Testis (tissue), 2 donors: ENCODE measurements around the gene MDH2.

ENCODE experiments used
- CTCF ChIP-seq, 3 experiments: fragments of 450-650 bp in 2 of 3; fragments of 200-600 bp in 1 of 3; sonication (generic) in 1 of 3; IDR thresholded peaks; one replicate each; pipeline ENCODE4 v1.5.1; 2016 to 2019; ENCODE audit warnings: antibody characterized with exemption in 3 of 3, mild to moderate bottlenecking in 2 of 3, moderate library complexity in 1 of 3
- POLR2A ChIP-seq: fragments of 450-650 bp; IDR thresholded peaks from one replicate; pipeline ENCODE4 v1.6.1; 2017; ENCODE audit warnings: antibody characterized with exemption, mild to moderate bottlenecking, moderate library complexity

DNA sequence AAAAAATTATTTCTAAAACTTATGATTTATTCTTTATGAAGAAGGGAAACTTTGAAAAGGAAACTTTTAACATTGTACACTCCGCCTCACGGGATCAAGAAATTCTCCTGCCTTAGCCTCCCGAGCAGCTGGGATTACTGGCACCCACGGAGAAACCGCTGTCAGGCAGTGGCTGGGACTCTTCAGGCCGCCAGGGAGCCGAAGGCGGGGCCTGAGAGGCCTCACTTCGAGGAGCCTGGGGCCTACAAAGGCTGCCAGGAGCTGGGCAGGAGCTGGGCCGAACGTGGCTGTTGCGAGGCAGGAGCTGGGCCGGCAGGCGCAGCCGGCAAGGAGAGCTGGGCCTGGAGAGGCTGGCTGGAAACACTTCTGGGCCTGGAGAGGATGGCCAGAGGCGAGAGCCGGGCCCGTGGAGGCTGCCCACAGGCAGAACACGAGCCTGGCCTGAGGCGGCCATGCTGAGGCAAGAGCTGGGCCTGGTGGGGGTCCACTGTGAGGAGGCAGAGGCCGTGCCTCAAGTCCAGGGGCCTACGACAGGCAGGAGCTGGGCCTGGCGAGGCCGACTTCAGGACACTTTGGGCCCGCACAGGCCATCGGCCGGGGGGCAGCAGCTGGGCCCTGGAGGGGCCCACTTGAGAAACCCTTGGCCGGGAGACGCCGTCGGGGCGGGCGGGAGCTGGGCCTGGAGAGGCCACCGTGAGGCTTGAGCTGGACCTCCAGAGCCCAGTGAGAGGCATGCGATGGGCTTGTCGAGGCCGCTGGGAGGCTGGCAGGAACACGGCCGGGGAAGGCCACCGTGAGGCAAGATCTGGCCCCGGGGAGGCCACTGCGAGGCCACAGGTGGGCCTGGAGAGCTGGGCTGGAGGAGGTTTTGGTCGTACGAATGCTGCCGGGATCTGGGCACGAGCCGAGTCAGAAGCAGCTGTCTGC is 23.7 kb downstream of the MDH2 start:
- TF ChIP-seq CTCF (IDR thresholded peaks at IDR 0.05) (no peak), POLR2A (no peak)
